ENCODE data around the gene ERICH6B. TPM values are rescaled to one million over a fixed set of nuclear protein-coding genes. Genes with fewer than 3 reads are reported as not detected.

Gene ERICH6B
- total and polyA plus RNA-seq, 2 donors from 2014 or later: not detected

DNA sequence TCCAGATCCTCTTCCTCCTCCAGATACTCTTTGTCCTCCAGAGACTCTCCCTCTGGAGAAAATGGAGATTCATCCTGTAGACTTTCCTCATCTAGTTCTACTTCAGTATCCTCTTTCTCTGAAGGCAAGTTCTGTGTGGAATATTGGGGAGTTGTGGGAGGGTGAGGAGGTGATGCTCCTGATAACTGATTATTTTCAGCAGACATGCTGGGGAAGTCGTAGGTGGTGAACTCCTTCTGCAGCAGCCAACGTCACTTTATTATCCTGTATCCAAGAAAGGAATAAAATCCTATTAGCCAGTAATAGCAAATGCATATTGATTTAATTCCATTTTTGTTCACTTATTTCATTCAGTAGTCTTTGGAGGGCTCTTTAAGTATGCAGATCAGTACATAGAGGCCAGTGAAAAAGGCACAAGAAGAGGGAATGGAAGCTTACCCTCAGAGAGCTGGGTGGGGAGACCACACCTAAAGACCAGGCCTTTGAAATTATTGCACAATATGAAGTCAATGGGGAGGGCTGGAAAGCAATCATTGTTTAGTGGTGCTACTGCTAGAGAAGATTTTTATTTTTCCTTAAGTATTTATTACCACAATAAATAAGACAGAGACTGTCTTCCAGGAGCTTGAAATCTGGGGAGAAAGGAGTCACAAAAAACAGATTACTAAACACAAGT, 18.6 kb downstream of the ERICH6B start:
- intact Hi-C loops (cut with DNase I): no loop called here
- DNase-seq: no peak
- TF ChIP-seq, protein P1, sequence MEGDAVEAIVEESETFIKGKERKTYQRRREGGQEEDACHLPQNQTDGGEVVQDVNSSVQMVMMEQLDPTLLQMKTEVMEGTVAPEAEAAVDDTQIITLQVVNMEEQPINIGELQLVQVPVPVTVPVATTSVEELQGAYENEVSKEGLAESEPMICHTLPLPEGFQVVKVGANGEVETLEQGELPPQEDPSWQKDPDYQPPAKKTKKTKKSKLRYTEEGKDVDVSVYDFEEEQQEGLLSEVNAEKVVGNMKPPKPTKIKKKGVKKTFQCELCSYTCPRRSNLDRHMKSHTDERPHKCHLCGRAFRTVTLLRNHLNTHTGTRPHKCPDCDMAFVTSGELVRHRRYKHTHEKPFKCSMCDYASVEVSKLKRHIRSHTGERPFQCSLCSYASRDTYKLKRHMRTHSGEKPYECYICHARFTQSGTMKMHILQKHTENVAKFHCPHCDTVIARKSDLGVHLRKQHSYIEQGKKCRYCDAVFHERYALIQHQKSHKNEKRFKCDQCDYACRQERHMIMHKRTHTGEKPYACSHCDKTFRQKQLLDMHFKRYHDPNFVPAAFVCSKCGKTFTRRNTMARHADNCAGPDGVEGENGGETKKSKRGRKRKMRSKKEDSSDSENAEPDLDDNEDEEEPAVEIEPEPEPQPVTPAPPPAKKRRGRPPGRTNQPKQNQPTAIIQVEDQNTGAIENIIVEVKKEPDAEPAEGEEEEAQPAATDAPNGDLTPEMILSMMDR (IDR thresholded peaks at IDR 0.05; ENCODE audit: borderline replicate concordance, extremely low read depth, insufficient read depth): no peak
- H3K36me3 ChIP-seq (ENCODE audit: control insufficient read depth in 2 of 3, insufficient read depth in 3 of 3, low read length in 3 of 3): no peaks in the 10 kb centered on the region
- no peaks in the 10 kb centered on the region for H3K9me3 ChIP-seq (ENCODE audit: control insufficient read depth in 2 of 3, insufficient read depth in 1 of 3, low read length in 3 of 3)
- no peak overlapping the region for H3K9ac ChIP-seq (ENCODE audit: low read length in 3 of 3)
- H3K4me3 ChIP-seq (ENCODE audit: low read length in 3 of 3): no peak overlapping the region
- no peak for FAIRE-seq
- H3K27me3 ChIP-seq (ENCODE audit: control insufficient read depth, insufficient read depth, low read length): no peaks in the 10 kb centered on the region
- no peak overlapping the region for H3K27ac ChIP-seq (ENCODE audit: low read depth in 2 of 2, low read length in 2 of 2)
- H3K4me1 ChIP-seq (ENCODE audit: control insufficient read depth in 2 of 3, insufficient read depth in 2 of 3, low read depth in 1 of 3, low read length in 3 of 3): no peaks in the 10 kb centered on the region

DNA sequence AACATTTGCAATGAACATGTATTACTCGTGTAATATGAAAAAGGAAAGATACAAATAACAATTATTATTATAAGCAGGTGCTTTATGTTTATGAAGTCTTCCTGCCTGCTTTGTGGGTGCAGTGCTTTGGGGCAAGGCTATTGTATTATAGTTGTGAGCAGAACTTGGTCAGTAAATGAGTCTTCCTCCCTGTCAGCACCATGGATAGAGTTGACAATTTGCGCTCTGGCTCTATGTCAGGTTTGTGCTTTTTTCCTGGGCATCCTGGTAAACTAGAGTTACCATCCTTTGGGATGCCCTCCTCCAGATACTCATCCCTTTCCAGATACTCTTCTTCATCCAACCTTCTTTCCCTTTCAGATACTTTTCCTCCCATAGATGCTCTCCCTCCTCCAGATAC, 19.6 kb downstream of the ERICH6B start:
- TF ChIP-seq, protein P1 (IDR thresholded peaks at IDR 0.05; ENCODE audit: borderline replicate concordance, extremely low read depth, insufficient read depth): no peak
- Histone ChIP-seq H3K9me3 (ENCODE audit: control insufficient read depth in 2 of 3, insufficient read depth in 1 of 3, low read length in 3 of 3) (no peaks in the 10 kb centered on the region), H3K36me3 (ENCODE audit: control insufficient read depth in 2 of 3, insufficient read depth in 3 of 3, low read length in 3 of 3) (no peaks in the 10 kb centered on the region), H3K4me1 (ENCODE audit: control insufficient read depth in 2 of 3, insufficient read depth in 2 of 3, low read depth in 1 of 3, low read length in 3 of 3) (no peaks in the 10 kb centered on the region), H3K27me3 (ENCODE audit: control insufficient read depth, insufficient read depth, low read length) (no peaks in the 10 kb centered on the region), H3K9ac (ENCODE audit: low read length in 3 of 3) (no peak overlapping the region), H3K4me3 (ENCODE audit: low read length in 3 of 3) (no peak overlapping the region), H3K27ac (ENCODE audit: low read depth in 2 of 2, low read length in 2 of 2) (no peak overlapping the region)
- DNase-seq (peak in 1 of 5 donors; percentile 44), FAIRE-seq (no peak)
- intact Hi-C loops (cut with DNase I): no loop called here

DNA sequence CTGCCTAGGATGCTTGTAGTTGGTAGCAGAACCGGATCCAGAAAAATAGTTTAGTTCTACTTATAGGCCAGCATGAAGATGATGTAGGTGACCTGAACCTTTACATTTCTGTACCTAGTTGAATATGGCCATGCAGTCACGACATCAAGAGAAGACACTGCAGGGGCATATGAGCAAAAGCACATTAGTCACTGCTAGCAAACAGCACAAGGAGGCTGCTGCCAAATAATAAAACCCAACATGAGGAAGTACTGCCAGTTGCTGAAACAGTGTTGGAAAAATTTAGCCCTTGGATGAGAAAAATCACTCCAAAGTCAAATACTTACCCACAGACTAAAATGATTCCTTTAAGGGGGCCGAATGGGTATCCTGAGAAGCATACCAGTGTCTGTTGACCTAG, 20.8 kb downstream of the ERICH6B start:
- intact Hi-C loops (cut with DNase I): no loop called here
- DNase-seq (no peak), FAIRE-seq (no peak)
- TF ChIP-seq, protein P1 (IDR thresholded peaks at IDR 0.05; ENCODE audit: borderline replicate concordance, extremely low read depth, insufficient read depth): no peak
- H3K27ac ChIP-seq (ENCODE audit: low read depth in 2 of 2, low read length in 2 of 2): no peak overlapping the region
- no peaks in the 10 kb centered on the region for H3K27me3 ChIP-seq (ENCODE audit: control insufficient read depth, insufficient read depth, low read length)
- no peak overlapping the region for H3K4me3 ChIP-seq (ENCODE audit: low read length in 3 of 3)
- H3K9ac ChIP-seq (ENCODE audit: low read length in 3 of 3): no peak overlapping the region
- H3K4me1 ChIP-seq (ENCODE audit: control insufficient read depth in 2 of 3, insufficient read depth in 2 of 3, low read depth in 1 of 3, low read length in 3 of 3): no peaks in the 10 kb centered on the region
- no peaks in the 10 kb centered on the region for H3K9me3 ChIP-seq (ENCODE audit: control insufficient read depth in 2 of 3, insufficient read depth in 1 of 3, low read length in 3 of 3)
- H3K36me3 ChIP-seq (ENCODE audit: control insufficient read depth in 2 of 3, insufficient read depth in 3 of 3, low read length in 3 of 3): no peaks in the 10 kb centered on the region

DNA sequence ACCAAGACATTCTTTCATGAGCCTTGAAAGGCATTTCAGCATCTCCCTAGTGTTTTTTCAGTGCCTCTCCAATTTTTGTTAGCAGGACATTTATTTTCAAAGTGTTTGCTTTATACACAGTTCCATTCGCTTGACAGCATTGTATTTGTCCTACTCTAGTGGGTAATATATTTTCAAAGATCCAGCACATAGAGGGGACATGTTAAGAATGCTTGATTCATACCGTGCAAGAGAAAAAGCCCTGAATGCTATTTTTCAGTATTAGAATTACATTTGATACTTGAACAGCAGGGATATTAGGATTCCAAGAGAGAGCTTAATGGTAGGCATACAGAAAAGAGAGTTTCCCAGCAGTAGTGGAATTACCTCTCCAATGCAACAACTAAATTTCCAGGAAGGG, 21.3 kb downstream of the ERICH6B start:
- no peak overlapping the region for H3K4me3 ChIP-seq (ENCODE audit: low read length in 3 of 3)
- no peak overlapping the region for H3K9ac ChIP-seq (ENCODE audit: low read length in 3 of 3)
- H3K27me3 ChIP-seq (ENCODE audit: control insufficient read depth, insufficient read depth, low read length): no peaks in the 10 kb centered on the region
- H3K4me1 ChIP-seq (ENCODE audit: control insufficient read depth in 2 of 3, insufficient read depth in 2 of 3, low read depth in 1 of 3, low read length in 3 of 3): no peaks in the 10 kb centered on the region
- no peak overlapping the region for H3K27ac ChIP-seq (ENCODE audit: low read depth in 2 of 2, low read length in 2 of 2)
- FAIRE-seq (no peak), DNase-seq (no peak)
- TF ChIP-seq, protein P1 (IDR thresholded peaks at IDR 0.05; ENCODE audit: borderline replicate concordance, extremely low read depth, insufficient read depth): no peak
- H3K9me3 ChIP-seq (ENCODE audit: control insufficient read depth in 2 of 3, insufficient read depth in 1 of 3, low read length in 3 of 3): no peaks in the 10 kb centered on the region
- no peaks in the 10 kb centered on the region for H3K36me3 ChIP-seq (ENCODE audit: control insufficient read depth in 2 of 3, insufficient read depth in 3 of 3, low read length in 3 of 3)
- intact Hi-C loops (cut with DNase I): no loop called here
